ENCODE results near the gene PPA2.

GRCh38 chr4:105387466-105387865, 86.4 kb downstream of the PPA2 start:
- no peak for TF ChIP-seq CTCF (IDR thresholded peaks at IDR 0.05)
- TF ChIP-seq, protein P1, sequence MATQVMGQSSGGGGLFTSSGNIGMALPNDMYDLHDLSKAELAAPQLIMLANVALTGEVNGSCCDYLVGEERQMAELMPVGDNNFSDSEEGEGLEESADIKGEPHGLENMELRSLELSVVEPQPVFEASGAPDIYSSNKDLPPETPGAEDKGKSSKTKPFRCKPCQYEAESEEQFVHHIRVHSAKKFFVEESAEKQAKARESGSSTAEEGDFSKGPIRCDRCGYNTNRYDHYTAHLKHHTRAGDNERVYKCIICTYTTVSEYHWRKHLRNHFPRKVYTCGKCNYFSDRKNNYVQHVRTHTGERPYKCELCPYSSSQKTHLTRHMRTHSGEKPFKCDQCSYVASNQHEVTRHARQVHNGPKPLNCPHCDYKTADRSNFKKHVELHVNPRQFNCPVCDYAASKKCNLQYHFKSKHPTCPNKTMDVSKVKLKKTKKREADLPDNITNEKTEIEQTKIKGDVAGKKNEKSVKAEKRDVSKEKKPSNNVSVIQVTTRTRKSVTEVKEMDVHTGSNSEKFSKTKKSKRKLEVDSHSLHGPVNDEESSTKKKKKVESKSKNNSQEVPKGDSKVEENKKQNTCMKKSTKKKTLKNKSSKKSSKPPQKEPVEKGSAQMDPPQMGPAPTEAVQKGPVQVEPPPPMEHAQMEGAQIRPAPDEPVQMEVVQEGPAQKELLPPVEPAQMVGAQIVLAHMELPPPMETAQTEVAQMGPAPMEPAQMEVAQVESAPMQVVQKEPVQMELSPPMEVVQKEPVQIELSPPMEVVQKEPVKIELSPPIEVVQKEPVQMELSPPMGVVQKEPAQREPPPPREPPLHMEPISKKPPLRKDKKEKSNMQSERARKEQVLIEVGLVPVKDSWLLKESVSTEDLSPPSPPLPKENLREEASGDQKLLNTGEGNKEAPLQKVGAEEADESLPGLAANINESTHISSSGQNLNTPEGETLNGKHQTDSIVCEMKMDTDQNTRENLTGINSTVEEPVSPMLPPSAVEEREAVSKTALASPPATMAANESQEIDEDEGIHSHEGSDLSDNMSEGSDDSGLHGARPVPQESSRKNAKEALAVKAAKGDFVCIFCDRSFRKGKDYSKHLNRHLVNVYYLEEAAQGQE (IDR thresholded peaks at IDR 0.05; ENCODE audit: insufficient read depth in 1 of 2, low read depth in 2 of 2, low read length in 1 of 2): no peak
- TF ChIP-seq POLR2AphosphoS5 (IDR thresholded peaks at IDR 0.05; ENCODE audit: low read depth, low read length): no peak
- TF ChIP-seq SIN3A (IDR thresholded peaks at IDR 0.05; ENCODE audit: borderline replicate concordance, insufficient read depth, low read depth, low read length): no peak
- no peak for TF ChIP-seq TCF7L2 (IDR thresholded peaks at IDR 0.05; ENCODE audit: low read depth, low read length)
